Measurements from ENCODE around the gene TTC28.

TTC28 gene

GRCh38 chr22:27980424-27981148 is 699.1 kb downstream of the TTC28 start:
- DNase-seq (ENCODE audit: low read depth) = no peak
- no peak for TF ChIP-seq CTCF (IDR thresholded peaks at IDR 0.05; ENCODE audit: low read depth, low read length, missing control alignments)
- H3K4me3 ChIP-seq (ENCODE audit: low read depth, low read length) = no peak overlapping the region

GRCh38 chr22:27978802-27979201 is 700.8 kb downstream of the TTC28 start:
- no peak for TF ChIP-seq CTCF (IDR thresholded peaks at IDR 0.05; ENCODE audit: low read depth, low read length, missing control alignments)
- H3K4me3 ChIP-seq (ENCODE audit: low read depth, low read length) = no peak overlapping the region
- no peak for DNase-seq (ENCODE audit: low read depth)

GRCh38 chr22:27978317-27978716 is 701.3 kb downstream of the TTC28 start:
- no peak for TF ChIP-seq CTCF (IDR thresholded peaks at IDR 0.05; ENCODE audit: low read depth, low read length, missing control alignments)
- no peak for DNase-seq (ENCODE audit: low read depth)
- no peak overlapping the region for H3K4me3 ChIP-seq (ENCODE audit: low read depth, low read length)

GRCh38 chr22:27976586-27976985 is 703.1 kb downstream of the TTC28 start:
- no peak overlapping the region for H3K4me3 ChIP-seq (ENCODE audit: low read depth, low read length)
- no peak for TF ChIP-seq CTCF (IDR thresholded peaks at IDR 0.05; ENCODE audit: low read depth, low read length, missing control alignments)
- DNase-seq (ENCODE audit: low read depth) = no peak

GRCh38 chr22:27975381-27976013 is 704.1 kb downstream of the TTC28 start:
- TF ChIP-seq CTCF (IDR thresholded peaks at IDR 0.05; ENCODE audit: low read depth, low read length, missing control alignments) = no peak
- no peak overlapping the region for H3K4me3 ChIP-seq (ENCODE audit: low read depth, low read length)
- no peak for DNase-seq (ENCODE audit: low read depth)

- TF ChIP-seq CTCF (IDR thresholded peaks at IDR 0.05; ENCODE audit: low read depth, low read length, missing control alignments) = no peak
- DNase-seq (ENCODE audit: low read depth) = no peak
- H3K4me3 ChIP-seq (ENCODE audit: low read depth, low read length) = no peak overlapping the region
These were observed 705.8 kb downstream of the TTC28 start for GRCh38 chr22:27973846-27974245.
